VCaP (cell line): ENCODE measurements around the gene SPG7.

Experiments used
- H3K27ac ChIP-seq: fragments of 450-650 bp; 2 replicates; pipeline ENCODE4 v1.5.1; 2017
- CTCF ChIP-seq: fragments of 450-650 bp; conservative IDR thresholded peaks from 2 replicates; pipeline ENCODE4 v1.5.1; 2017; ENCODE audit warnings: mild to moderate bottlenecking, moderate library complexity

Gene SPG7

DNA sequence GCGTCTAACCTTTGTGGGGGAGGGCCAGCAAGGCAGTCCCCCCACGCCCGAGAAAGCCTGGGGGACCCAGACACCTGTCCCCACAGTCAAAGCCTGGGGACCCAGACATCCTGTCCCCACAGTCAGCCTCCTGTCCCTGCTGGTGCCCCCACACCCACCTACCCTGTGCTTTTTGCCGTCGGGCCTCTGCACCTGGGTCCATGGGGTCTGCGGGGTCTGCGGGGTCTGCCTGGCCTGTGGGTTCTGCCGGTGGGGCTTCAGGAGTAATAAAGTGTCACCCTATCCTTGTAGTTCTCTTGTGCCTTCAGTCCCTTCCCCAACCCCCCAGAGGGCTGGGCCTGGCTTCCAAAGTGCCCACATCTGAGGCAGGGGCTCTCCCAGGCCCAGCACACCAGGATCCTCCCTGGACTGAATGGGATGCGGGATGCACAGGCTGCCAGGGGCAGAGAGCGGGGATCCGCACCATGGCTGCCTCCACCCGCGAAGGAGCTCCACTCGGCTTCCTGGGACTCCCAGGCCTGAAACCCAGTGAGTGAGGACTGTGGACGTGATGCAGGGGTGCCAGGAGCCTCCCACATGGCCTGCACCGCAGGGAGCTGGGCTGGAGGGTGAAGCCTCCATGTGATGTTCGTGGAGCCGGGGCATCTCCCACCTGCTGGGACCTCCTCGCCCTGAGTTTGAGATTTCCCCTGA lies 88.9 kb downstream of the SPG7 start:
- H3K27ac ChIP-seq, result no peak overlapping the region
- TF ChIP-seq CTCF, result no peak

DNA sequence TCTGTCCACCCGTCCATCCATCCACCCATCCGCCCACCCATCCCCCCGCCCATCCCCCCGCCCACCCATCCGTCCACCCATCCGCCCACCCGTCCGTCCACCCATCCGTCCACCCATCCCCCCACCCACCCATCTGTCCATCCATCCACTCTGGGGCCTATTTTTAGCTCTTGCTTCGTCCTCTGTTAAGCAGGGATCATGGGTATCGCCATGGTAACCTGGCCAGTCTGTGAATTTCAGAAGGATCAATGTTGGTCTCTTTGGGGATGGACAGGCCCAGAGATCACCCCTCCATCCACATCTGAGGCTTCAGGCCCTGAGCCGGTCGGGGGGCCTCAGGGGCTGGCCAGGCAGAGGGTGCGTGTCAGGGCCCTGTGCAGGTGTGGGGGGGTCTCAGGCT lies 90.0 kb downstream of the SPG7 start:
- no peak for TF ChIP-seq CTCF
- H3K27ac ChIP-seq, result no peak overlapping the region

GRCh38 chr16:89599451-89599858 lies 91.3 kb downstream of the SPG7 start:
- no peak overlapping the region for H3K27ac ChIP-seq
- no peak for TF ChIP-seq CTCF

- no peak for TF ChIP-seq CTCF
- H3K27ac ChIP-seq, result no peak overlapping the region
Measured at GRCh38 chr16:89599902-89600301, 91.7 kb downstream of the SPG7 start.

DNA sequence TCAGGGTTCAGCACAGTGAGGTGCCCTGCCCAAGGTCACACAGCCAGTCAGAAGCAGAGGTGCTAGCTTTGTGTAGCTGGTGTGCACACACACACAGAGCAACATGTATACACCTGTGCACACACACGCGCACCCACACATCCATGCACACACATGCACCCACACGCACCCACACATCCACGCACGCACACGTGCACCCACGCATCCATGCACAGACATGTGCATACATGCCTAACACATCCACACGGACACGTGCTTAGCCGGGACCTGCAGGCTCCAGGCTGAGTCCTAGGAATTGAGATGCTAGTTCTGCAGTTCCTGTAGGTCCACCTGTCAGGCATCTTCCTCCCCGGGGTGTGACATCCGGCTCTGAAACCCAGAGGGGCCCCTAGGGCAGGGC lies 92.2 kb downstream of the SPG7 start:
- TF ChIP-seq CTCF, result no peak
- H3K27ac ChIP-seq, result no peak overlapping the region

DNA sequence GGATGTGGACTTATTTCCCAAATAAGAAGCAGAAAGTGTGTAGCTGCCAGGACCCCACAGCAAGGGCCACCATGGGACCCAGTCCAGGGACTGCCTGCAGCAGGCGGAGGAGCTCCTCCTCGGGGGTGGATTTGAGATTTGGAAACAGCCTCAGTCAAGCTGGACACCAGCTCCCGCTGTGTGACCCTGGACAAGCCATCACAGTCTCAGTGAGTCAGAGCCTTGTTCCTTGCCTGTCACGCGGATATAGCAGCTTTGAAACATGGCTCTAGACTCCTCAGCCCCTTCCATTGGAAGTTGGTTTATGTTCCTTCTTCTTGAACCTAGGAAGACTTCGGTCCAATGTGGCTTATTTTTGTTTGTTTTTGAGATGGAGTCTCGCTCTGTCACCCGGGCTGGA lies 92.8 kb downstream of the SPG7 start:
- no peak for TF ChIP-seq CTCF
- H3K27ac ChIP-seq, result no peak overlapping the region

GRCh38 chr16:89601906-89602272 lies 93.7 kb downstream of the SPG7 start:
- no peak for TF ChIP-seq CTCF
- no peak overlapping the region for H3K27ac ChIP-seq
